Measurements from ENCODE around the gene RBM39.
"Not testable (repeated sequence)": the region's sequence is repeated elsewhere in the genome, so short reads cannot be mapped to it uniquely, and the experiment has no call there.

RBM39 gene

DNA sequence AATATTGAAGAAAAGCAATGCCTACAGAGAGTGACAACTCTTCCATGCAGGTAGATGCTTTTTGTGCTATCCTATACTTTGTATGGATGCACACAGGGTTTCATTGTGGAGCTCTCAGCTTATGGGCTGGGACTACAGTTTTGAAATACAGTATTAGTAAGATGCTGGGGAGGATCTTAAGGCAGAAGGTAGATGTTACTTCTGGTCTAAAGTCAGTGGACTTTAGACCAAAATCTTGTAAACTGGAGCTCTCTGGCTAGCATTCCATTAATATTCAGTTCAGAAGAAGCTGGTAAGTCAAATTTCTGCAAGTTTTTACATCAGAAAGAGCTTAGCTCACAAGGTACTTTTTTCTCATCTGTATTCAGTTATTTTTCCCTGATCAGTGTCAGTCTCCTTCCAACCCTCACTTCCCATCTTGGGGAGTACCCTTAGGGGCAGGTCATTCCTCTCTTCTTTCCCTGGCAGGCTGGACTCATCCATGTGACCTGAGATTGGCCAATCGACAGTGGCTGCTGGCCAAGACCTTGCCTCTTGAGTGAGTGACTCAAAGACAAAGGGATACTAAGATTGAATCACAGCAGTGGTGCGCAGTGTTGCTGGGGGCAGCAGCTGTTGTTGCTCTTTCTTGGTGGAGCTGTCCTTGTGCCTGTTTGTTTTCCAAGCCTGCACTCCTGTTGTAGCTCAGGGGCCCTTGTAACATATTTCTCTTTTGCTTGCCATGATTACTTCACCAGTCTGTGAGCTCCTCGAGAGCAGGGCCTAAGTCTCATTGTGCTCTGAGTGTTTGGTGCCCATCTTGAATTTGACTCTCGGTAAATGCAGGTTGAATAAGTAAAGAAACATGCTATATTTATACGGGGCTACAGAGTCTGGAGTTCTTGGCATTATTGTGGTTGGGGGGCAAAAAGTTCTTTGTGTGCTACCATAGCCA is 26.9 kb upstream of the RBM39 start:
- Histone ChIP-seq H3K27ac (ENCODE audit: low read depth, low read length) (peak overlapping the region; percentile 38), H3K4me3 (ENCODE audit: low read length) (no peak overlapping the region), H3K9ac (ENCODE audit: low read length) (no peak overlapping the region), H3K36me3 (ENCODE audit: control insufficient read depth, insufficient read depth, low read length) (no peaks in the 10 kb centered on the region), H3K27me3 (ENCODE audit: control insufficient read depth, insufficient read depth, low read length) (no peaks in the 10 kb centered on the region), H3K4me1 (ENCODE audit: control insufficient read depth, insufficient read depth, low read length) (peaks cover 8% of the 10 kb centered on the region)

DNA sequence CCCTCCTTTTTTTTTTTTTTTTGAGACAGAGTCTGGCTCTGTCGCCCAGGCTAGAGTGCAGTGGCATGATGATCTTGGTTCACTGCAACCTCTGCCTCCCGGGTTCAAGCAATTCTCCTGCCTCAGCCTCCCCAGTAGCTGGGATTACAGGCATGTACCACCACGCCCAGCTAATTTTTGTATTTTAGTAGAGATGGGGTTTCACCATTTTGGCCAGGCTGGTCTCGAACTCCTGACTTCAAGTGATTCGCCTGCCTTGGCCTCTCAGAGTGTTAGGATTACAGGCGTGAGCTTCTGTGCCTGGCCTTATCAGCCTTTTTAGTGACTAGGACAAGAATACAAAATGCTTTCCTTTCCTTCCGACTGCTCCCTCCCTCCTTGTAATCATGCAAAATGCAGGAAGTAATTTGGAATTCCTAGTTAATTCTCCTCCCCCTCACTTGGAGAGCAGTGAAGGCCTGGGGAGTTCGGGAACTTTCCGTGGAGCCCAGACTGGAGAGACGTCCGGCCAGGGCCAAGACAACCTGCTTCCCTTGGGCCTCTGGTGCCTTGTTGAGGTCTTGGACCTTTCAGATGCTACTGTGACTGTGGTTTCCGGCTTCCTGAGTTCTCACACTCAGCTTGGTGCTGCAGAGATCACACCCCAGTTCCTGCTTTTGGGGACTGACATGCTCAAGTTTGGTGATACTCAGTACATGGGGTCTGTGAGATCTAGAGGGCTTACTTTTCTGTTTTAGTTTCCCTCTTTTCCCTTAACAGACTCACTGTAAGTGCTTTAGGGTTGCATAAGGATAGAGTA is 25.8 kb upstream of the RBM39 start:
- peaks cover 5% of the 10 kb centered on the region for H3K4me1 ChIP-seq (ENCODE audit: control insufficient read depth, insufficient read depth, low read length)
- H3K36me3 ChIP-seq (ENCODE audit: control insufficient read depth, insufficient read depth, low read length): no peaks in the 10 kb centered on the region
- no peaks in the 10 kb centered on the region for H3K27me3 ChIP-seq (ENCODE audit: control insufficient read depth, insufficient read depth, low read length)
- no peak overlapping the region for H3K4me3 ChIP-seq (ENCODE audit: low read length)
- H3K27ac ChIP-seq (ENCODE audit: low read depth, low read length): peak overlapping the region; percentile 41
- H3K9ac ChIP-seq (ENCODE audit: low read length): no peak overlapping the region

DNA sequence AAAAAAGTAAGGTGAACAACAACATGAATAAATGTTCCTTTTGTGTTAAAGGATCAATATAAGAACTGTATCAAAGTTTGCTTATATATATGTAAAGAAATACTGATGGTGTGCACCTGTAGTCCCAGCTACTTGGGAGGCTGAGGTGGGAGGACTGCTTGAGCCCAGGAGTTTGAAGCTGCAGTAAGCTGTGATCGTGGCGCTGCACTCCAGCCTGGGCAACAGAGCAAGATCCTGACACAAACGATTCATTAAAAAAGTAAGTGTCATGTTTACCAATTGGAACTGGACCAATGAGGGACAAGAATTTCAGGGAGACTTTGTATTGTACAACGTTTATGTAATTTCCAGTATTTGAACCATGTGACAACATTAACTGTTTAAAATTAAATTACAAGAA is 24.8 kb upstream of the RBM39 start:
- Histone ChIP-seq H3K27me3 (ENCODE audit: control insufficient read depth, insufficient read depth, low read length) (no peaks in the 10 kb centered on the region), H3K4me1 (ENCODE audit: control insufficient read depth, insufficient read depth, low read length) (peaks cover 2% of the 10 kb centered on the region), H3K27ac (ENCODE audit: low read depth, low read length) (no peak overlapping the region), H3K36me3 (ENCODE audit: control insufficient read depth, insufficient read depth, low read length) (no peaks in the 10 kb centered on the region), H3K9ac (ENCODE audit: low read length) (no peak overlapping the region), H3K4me3 (ENCODE audit: low read length) (no peak overlapping the region)

DNA sequence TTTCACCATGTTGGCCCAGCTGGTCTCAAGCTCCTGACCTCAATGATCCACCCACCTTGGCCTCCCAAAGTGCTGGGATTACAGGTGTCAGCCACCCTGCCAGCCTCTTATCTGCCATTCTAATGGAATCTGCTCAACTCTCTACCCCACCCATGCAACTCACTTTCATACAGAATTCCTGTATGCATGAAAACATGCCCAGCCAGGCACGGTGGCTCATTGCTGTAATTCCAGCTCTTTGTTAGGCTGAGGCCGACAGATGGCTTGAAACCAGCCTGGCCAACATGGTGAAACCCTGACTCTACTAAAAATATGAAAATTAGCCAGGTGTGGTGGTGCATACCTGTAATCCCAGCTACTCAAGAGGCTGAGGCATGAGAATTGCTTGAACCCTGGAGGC is 22.9 kb upstream of the RBM39 start:
- H3K4me1 ChIP-seq (ENCODE audit: control insufficient read depth, insufficient read depth, low read length); H3K36me3 ChIP-seq (ENCODE audit: control insufficient read depth, insufficient read depth, low read length); H3K27me3 ChIP-seq (ENCODE audit: control insufficient read depth, insufficient read depth, low read length); H3K27ac ChIP-seq (ENCODE audit: low read depth, low read length); H3K9ac ChIP-seq (ENCODE audit: low read length); H3K4me3 ChIP-seq (ENCODE audit: low read length): not testable (repeated sequence)

DNA sequence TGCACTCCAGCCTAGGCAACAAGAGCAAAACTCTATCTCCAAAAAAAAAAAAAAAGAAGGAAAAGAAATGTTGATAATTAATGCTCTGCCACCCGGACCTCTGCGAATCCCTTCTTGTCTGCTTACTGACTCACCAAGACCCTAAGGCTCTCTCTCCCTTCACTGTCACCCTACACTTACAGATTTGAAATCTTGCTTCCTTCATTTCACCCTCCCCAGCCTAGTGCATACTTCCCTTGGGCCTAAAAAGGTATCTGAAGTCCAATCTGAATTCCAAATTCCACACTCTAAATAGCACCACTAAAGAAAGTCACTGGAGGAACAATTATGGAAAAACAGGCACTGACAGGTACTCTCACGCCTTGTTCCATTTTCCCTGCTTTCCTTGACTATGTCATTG is 20.4 kb upstream of the RBM39 start:
- Histone ChIP-seq H3K9ac (ENCODE audit: low read length) (no peak overlapping the region), H3K4me1 (ENCODE audit: control insufficient read depth, insufficient read depth, low read length) (no peaks in the 10 kb centered on the region), H3K36me3 (ENCODE audit: control insufficient read depth, insufficient read depth, low read length) (no peaks in the 10 kb centered on the region), H3K4me3 (ENCODE audit: low read length) (no peak overlapping the region), H3K27ac (ENCODE audit: low read depth, low read length) (no peak overlapping the region), H3K27me3 (ENCODE audit: control insufficient read depth, insufficient read depth, low read length) (no peaks in the 10 kb centered on the region)

DNA sequence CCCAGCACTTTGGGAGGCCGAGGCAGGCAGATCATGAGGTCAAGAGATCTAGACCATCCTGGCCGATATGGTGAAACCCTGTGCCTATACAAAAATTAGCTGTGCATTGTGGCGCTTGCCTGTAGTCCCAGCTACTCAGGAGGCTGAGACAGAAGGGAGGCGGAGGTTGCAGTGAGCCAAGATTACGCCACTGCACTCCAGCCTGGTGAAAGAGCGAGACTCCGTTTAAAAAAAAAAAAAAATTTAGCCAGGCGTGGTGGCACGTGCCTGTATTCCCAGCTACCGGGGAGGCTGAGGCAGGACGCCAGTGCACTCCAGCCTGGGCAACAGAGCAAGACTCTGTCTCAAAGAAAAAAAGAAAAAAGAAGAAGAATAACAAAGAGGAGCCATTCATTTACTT is 19.5 kb upstream of the RBM39 start:
- not testable (repeated sequence) for H3K9ac ChIP-seq (ENCODE audit: low read length); H3K27ac ChIP-seq (ENCODE audit: low read depth, low read length); H3K4me3 ChIP-seq (ENCODE audit: low read length); H3K27me3 ChIP-seq (ENCODE audit: control insufficient read depth, insufficient read depth, low read length); H3K4me1 ChIP-seq (ENCODE audit: control insufficient read depth, insufficient read depth, low read length); H3K36me3 ChIP-seq (ENCODE audit: control insufficient read depth, insufficient read depth, low read length)

DNA sequence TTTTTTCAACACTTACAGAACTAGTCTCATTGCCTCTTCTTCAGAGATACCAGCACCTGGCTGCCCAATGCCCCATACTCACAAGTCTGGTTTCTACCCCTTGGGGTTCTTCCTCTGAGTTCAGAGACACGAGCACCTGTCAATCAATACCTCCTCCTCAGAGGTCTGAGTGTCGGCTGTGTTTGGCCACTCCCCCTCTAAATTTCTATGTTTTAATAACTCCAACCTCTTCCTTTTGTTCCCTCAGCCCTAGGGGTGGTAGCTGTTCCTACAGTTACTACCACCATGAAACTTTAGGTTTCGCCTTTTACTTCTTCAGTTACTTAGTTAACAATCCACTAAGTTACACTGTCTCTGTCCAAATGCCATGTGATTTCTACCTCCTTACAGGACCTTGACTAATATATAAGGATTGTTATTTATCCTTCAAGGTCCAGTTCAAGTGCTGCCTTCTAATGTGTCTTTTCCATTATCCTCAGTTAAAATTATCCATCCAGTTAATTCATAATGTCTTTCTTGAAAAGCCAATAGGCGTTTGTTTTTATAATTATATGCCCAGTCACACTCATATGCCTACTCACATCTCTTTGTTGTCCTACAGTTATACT is 15.1 kb upstream of the RBM39 start:
- no peak overlapping the region for H3K4me3 ChIP-seq (ENCODE audit: low read length)
- no peak overlapping the region for H3K9ac ChIP-seq (ENCODE audit: low read length)
- no peak overlapping the region for H3K27ac ChIP-seq (ENCODE audit: low read depth, low read length)
- no peaks in the 10 kb centered on the region for H3K4me1 ChIP-seq (ENCODE audit: control insufficient read depth, insufficient read depth, low read length)
- no peaks in the 10 kb centered on the region for H3K36me3 ChIP-seq (ENCODE audit: control insufficient read depth, insufficient read depth, low read length)
- no peaks in the 10 kb centered on the region for H3K27me3 ChIP-seq (ENCODE audit: control insufficient read depth, insufficient read depth, low read length)

DNA sequence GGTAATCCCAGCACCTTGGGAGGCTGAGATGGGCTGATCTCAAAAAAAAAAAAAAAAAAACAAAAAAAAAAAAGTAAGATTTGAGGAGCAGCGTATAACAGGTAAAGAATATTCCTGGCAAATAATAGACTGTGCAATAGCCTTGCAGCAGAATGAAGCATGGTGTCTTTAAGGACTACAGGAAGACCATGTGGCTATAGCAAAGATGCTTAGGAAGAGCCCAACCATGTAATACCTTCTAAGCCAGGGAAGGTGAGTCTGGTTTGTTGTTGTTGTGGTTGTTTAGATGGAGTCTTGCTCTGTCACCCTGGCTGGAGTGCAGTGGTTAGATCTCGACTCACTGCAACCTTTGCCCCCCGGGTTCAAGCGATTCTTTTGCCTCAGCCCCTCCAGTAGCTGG is 14.3 kb upstream of the RBM39 start:
- Histone ChIP-seq H3K36me3 (ENCODE audit: control insufficient read depth, insufficient read depth, low read length) (no peaks in the 10 kb centered on the region), H3K4me1 (ENCODE audit: control insufficient read depth, insufficient read depth, low read length) (no peaks in the 10 kb centered on the region), H3K4me3 (ENCODE audit: low read length) (no peak overlapping the region), H3K27ac (ENCODE audit: low read depth, low read length) (no peak overlapping the region), H3K27me3 (ENCODE audit: control insufficient read depth, insufficient read depth, low read length) (no peaks in the 10 kb centered on the region), H3K9ac (ENCODE audit: low read length) (no peak overlapping the region)

DNA sequence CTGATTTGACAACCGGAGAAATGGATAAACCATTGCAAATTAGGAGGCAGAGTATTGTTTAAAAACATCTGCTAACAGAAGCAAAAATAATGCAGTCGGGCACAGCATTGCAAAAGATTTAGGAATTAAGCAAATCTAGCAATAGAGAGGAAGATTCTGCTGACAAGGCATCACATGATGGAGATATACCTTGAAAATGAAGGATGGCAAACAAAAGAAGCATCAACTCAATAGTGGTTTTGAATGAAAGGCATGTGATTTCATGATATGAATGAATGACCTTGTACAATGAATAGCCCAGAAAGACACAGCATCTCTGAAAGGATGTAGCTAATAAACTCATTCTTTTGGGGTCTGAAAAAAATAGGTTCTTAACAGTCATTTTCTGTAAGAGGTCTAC is 8.6 kb upstream of the RBM39 start:
- Histone ChIP-seq H3K27me3 (ENCODE audit: control insufficient read depth, insufficient read depth, low read length) (no peaks in the 10 kb centered on the region), H3K27ac (ENCODE audit: low read depth, low read length) (no peak overlapping the region), H3K4me3 (ENCODE audit: low read length) (no peak overlapping the region), H3K4me1 (ENCODE audit: control insufficient read depth, insufficient read depth, low read length) (no peaks in the 10 kb centered on the region), H3K36me3 (ENCODE audit: control insufficient read depth, insufficient read depth, low read length) (no peaks in the 10 kb centered on the region), H3K9ac (ENCODE audit: low read length) (no peak overlapping the region)

DNA sequence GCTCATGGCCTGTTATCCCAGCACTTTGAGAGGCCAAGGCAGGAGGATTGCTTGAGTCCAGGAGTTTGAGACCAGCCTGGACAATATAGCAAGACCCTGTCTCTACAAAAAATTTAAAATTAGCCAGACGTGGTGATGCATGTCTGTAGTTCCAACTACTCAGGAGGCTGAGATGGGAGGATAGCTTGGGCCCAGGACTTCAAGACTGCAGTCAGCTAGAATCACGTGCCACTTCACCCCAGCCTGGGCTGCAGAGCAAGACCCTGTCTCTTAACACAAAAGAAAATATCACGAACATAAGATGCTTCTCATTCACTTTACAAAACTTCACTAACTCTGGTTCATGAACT is 2.4 kb upstream of the RBM39 start:
- H3K4me3 ChIP-seq (ENCODE audit: low read length); H3K36me3 ChIP-seq (ENCODE audit: control insufficient read depth, insufficient read depth, low read length); H3K27ac ChIP-seq (ENCODE audit: low read depth, low read length); H3K27me3 ChIP-seq (ENCODE audit: control insufficient read depth, insufficient read depth, low read length); H3K9ac ChIP-seq (ENCODE audit: low read length): not testable (repeated sequence)
- peaks cover 11% of the 10 kb centered on the region for H3K4me1 ChIP-seq (ENCODE audit: control insufficient read depth, insufficient read depth, low read length)

DNA sequence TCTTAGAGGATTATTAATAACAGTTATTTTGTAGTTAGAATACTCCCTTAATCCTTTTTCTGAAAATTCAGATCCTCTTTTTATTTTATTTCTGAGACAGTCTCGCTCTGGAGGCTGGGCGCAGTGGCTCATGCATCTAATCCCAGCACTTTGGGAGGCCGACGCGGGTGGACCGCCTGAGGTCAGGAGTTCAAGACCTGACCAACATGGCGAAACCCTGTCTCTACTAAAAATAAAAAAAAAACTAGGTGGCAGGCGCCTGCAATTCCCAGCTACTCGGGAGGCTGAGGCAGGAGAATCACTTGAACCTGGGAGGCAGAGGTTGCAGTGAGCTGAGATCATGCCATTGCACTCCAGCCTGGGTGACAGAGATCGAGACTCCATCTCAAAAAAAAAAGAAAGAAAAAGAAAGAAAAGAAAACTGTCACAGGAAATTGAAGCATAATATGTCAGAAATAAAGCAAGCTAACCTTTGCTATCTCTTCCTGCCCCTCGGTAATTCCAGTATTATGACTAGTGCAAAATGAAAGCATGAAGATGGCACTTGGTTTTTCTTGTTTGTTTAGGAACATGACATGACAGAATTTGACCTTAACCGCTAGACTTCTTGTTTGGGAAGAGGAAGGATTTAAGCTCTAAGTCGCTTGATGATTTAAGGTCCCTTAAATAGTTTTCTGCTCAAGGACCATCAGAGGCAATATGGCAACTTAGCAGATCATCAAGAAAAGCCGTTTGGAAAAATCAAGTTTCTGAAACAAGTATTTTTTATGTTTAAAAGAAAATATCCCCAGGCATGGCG is 1.8 kb upstream of the RBM39 start:
- Histone ChIP-seq H3K9ac (ENCODE audit: low read length) (no peak overlapping the region), H3K4me3 (ENCODE audit: low read length) (no peak overlapping the region), H3K36me3 (ENCODE audit: control insufficient read depth, insufficient read depth, low read length) (peaks cover 3% of the 10 kb centered on the region), H3K27ac (ENCODE audit: low read depth, low read length) (peak overlapping the region; percentile 96), H3K4me1 (ENCODE audit: control insufficient read depth, insufficient read depth, low read length) (peaks cover 15% of the 10 kb centered on the region), H3K27me3 (ENCODE audit: control insufficient read depth, insufficient read depth, low read length) (no peaks in the 10 kb centered on the region)

All from rectal smooth muscle tissue (tissue), 1 donor.